ENCODE data around the gene ZNF486.
"Not testable (repeated sequence)": the region's sequence is repeated elsewhere in the genome, so short reads cannot be mapped to it uniquely, and the experiment has no call there.

Gene ZNF486

GRCh38 chr19:20167020-20167644 is at the start of gene ZNF486:
ZNF486 (plus strand) TSS chr19:20167214; CDS start chr19:20167331, 117 bp downstream.
- ATAC-seq = peak; percentile 99

GRCh38 chr19:20118064-20118839 is 48.8 kb upstream of the ZNF486 start:
- ATAC-seq = not testable (repeated sequence)

GRCh38 chr19:20124879-20125278 is 42.1 kb upstream of the ZNF486 start:
- no peak for ATAC-seq

GRCh38 chr19:20132933-20133332 is 34.1 kb upstream of the ZNF486 start:
- not testable (repeated sequence) for ATAC-seq

GRCh38 chr19:20137714-20138113 is 29.3 kb upstream of the ZNF486 start:
- ATAC-seq = not testable (repeated sequence)

GRCh38 chr19:20151617-20152145 is 15.3 kb upstream of the ZNF486 start:
- no peak for ATAC-seq

GRCh38 chr19:20152506-20152905 is 14.5 kb upstream of the ZNF486 start:
- ATAC-seq = not testable (repeated sequence)

GRCh38 chr19:20153281-20153680 is 13.7 kb upstream of the ZNF486 start:
- no peak for ATAC-seq

GRCh38 chr19:20154636-20155035 is 12.4 kb upstream of the ZNF486 start:
- ATAC-seq = no peak

GRCh38 chr19:20162821-20163220 is 4.2 kb upstream of the ZNF486 start:
- no peak for ATAC-seq

- ATAC-seq = no peak
These were observed 2.6 kb upstream of the ZNF486 start for GRCh38 chr19:20164456-20164855.

GRCh38 chr19:20165971-20166592 is 932 bp upstream of the ZNF486 start:
- no peak for ATAC-seq

- no peak for ATAC-seq
These were observed 673 bp downstream of the ZNF486 start for GRCh38 chr19:20167651-20168122.

- no peak for ATAC-seq
These were observed 4.3 kb downstream of the ZNF486 start for GRCh38 chr19:20171285-20171684.

GRCh38 chr19:20175848-20176247 is 8.8 kb downstream of the ZNF486 start:
- ATAC-seq = not testable (repeated sequence)

- ATAC-seq = not testable (repeated sequence)
These were observed 12.9 kb downstream of the ZNF486 start for GRCh38 chr19:20179956-20180355.

- no peak for ATAC-seq
These were observed 15.3 kb downstream of the ZNF486 start for GRCh38 chr19:20182222-20182785.

- no peak for ATAC-seq
These were observed 19.2 kb downstream of the ZNF486 start for GRCh38 chr19:20186174-20186573.

- no peak for ATAC-seq
These were observed 30.7 kb downstream of the ZNF486 start for GRCh38 chr19:20197747-20198146.

- ATAC-seq = no peak
These were observed 42.0 kb downstream of the ZNF486 start for GRCh38 chr19:20209051-20209450.

GRCh38 chr19:20214366-20214765 is 47.4 kb downstream of the ZNF486 start:
- not testable (repeated sequence) for ATAC-seq

- not testable (repeated sequence) for ATAC-seq
These were observed 54.6 kb downstream of the ZNF486 start for GRCh38 chr19:20221605-20222004.

- no peak for ATAC-seq
These were observed 66.1 kb downstream of the ZNF486 start for GRCh38 chr19:20233105-20233504.
